COLO668 (cell line): ENCODE results near the gene PVALB.
"Not testable (repeated sequence)": the region's sequence is repeated elsewhere in the genome, so short reads cannot be mapped to it uniquely, and the experiment has no call there.

Experiments
- DNase-seq: peaks from one replicate; lab custom pipeline; 2025; ENCODE audit not compliant: unreplicated experiment; lab: John Stamatoyannopoulos, UW

Gene PVALB

GRCh38 chr22:36758792-36759271 lies 58.0 kb downstream of the PVALB start:
- no peak for DNase-seq

GRCh38 chr22:36757668-36758211 lies 59.1 kb downstream of the PVALB start:
- DNase-seq, result peak; percentile 64

- DNase-seq, result no peak
These were observed 59.8 kb downstream of the PVALB start for GRCh38 chr22:36756746-36757655.

GRCh38 chr22:36756031-36756430 lies 60.8 kb downstream of the PVALB start:
- DNase-seq, result no peak

GRCh38 chr22:36755316-36755715 lies 61.5 kb downstream of the PVALB start:
- DNase-seq, result no peak

- not testable (repeated sequence) for DNase-seq
These were observed 62.0 kb downstream of the PVALB start for GRCh38 chr22:36754881-36755280.

- no peak for DNase-seq
These were observed 62.9 kb downstream of the PVALB start for GRCh38 chr22:36753916-36754315.

- DNase-seq, result no peak
These were observed 63.6 kb downstream of the PVALB start for GRCh38 chr22:36753120-36753802.
